ENCODE measurements around the gene UNK. TPM values are rescaled to one million over a fixed set of nuclear protein-coding genes. Genes with fewer than 3 reads are reported as not detected.

UNK gene
- total and polyA plus RNA-seq, 9 of the 15 experiments (the other 6 are each of a cell fraction or from before 2014, with no cell fraction given): 12.8 to 38.6 (median 24.8) TPM

DNA sequence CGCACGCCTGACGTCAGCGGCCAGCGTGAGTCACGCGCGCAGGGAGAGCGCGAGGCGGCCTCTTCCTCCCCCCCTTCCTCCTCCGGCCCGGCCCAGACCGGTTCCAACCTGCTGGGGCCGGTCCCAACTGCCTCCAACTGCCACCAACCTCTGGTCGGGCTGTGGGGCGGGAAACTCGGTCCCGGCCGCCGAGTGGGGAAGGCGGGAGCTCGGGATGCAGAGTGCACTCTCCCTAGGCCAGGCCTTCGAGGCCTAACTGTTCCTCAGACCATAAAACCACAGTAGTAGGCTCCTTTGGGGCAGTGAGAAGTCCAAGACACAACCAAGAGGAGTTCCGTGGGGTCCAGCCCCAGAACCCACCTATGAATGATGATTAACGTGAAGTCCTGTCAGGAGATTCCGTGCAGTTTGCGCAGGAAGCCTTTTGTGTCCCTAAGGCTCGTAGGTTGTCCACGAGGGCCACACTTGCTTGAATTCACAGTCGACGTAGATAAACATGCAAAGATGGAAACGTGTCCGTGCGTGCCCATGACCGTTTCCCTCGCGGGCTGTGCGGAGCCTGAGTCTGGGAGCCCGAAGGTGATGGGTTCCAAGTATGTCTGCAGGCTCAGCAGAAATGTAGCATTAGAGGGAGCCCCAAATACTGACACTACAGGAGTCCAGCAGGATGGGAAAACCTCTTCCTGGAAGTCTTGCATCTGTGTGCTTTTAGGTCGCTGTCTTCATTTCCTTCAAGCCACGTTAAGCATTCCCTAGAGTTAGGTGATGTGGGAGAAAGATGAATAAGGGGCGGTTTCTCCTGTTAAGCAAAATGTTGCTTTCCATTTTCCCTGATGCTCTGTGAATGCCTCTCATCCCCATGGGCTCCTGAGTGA, 647 bp downstream of the UNK start (continued):
- TF ChIP-seq ARID4B (CRISPR knock-in tag; IDR thresholded peaks at IDR 0.05) (peak; percentile 53), BRD9 (IDR thresholded peaks at IDR 0.05; ENCODE audit: low read depth, partially characterized antibody) (peak; percentile 96), ZNF655 (CRISPR knock-in tag; IDR thresholded peaks at IDR 0.05) (no peak), ZNF398 (CRISPR knock-in tag; IDR thresholded peaks at IDR 0.05) (no peak), ZNF146 (CRISPR knock-in tag; IDR thresholded peaks at IDR 0.05; ENCODE audit: unreplicated experiment) (no peak), DDX20 (tag; IDR thresholded peaks at IDR 0.05; ENCODE audit: low read depth) (peak; percentile 71; the same call in 1 of the 2 replicates), RAD51 (IDR thresholded peaks at IDR 0.05; ENCODE audit: borderline replicate concordance, low read depth) (peak; percentile 66; the same call in 1 of the 2 replicates), PCBP2 (IDR thresholded peaks at IDR 0.05; ENCODE audit: low read depth, low read length, poor library complexity, severe bottlenecking) (no peak), ZNF668 (CRISPR knock-in tag; IDR thresholded peaks at IDR 0.05) (0 out of 2 replicates have a peak, but pooled peaks have one; percentile 45), ZNF197 (CRISPR knock-in tag; IDR thresholded peaks at IDR 0.05; ENCODE audit: low read depth) (peak; percentile 51; the same call in 1 of the 2 replicates), KLF1 (tag; IDR thresholded peaks at IDR 0.05) (peak; percentile 83), LCOR (CRISPR knock-in tag; IDR thresholded peaks at IDR 0.05) (peak; percentile 99)
- TF ChIP-seq, protein P1, sequence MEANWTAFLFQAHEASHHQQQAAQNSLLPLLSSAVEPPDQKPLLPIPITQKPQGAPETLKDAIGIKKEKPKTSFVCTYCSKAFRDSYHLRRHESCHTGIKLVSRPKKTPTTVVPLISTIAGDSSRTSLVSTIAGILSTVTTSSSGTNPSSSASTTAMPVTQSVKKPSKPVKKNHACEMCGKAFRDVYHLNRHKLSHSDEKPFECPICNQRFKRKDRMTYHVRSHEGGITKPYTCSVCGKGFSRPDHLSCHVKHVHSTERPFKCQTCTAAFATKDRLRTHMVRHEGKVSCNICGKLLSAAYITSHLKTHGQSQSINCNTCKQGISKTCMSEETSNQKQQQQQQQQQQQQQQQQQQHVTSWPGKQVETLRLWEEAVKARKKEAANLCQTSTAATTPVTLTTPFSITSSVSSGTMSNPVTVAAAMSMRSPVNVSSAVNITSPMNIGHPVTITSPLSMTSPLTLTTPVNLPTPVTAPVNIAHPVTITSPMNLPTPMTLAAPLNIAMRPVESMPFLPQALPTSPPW (CRISPR knock-in tag; IDR thresholded peaks at IDR 0.05): peak; percentile 100
